Subcutaneous adipose tissue (tissue), 4 donors: ENCODE data around the gene SLC2A11. TPM values are rescaled to one million over a fixed set of nuclear protein-coding genes. Genes with fewer than 3 reads are reported as not detected.

ENCODE experiments used
- total RNA-seq, 4 donors: library from RNA; depleted of rRNA; stranded (reverse); fragments of >200 nt; gene quantifications; one replicate each; pipeline ENCODE4 v1.1.0, GENCODE V29; 2016
- TF ChIP-seq, protein P1 (sequence below): fragments of 450-650 bp; IDR thresholded peaks from one replicate; pipeline ENCODE4 v1.5.1; 2016; ENCODE audit warnings: low read depth, mild to moderate bottlenecking, control low read depth, antibody characterized with exemption, moderate library complexity

SLC2A11 gene
- total RNA-seq, 4 donors from 2014 or later = 4.8 to 10.2 (median 5.5) TPM

DNA sequence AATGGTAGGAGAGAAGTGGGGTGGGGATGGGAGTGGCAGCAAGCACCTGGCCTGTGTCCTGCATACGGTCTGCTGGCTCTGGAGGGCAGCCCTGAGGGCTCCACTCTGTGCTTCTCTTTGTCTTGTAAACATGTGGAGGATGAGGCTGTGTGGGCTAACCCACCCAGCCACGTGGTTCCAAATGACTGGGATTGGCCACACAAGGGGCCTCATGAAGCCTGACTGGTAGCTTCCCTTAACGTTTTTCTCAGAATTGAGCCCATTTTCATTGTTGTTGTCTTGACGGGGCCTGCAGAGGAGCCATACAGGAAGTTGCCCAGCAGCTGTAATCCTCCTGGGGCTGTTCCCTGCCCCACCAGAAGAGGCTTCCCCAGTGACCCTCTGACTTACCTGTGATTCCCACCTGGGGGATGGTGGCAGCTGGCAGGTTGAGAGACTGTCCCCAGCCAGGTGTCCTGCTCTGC lies 36.9 kb upstream of the SLC2A11 start:
- TF ChIP-seq, protein P1, sequence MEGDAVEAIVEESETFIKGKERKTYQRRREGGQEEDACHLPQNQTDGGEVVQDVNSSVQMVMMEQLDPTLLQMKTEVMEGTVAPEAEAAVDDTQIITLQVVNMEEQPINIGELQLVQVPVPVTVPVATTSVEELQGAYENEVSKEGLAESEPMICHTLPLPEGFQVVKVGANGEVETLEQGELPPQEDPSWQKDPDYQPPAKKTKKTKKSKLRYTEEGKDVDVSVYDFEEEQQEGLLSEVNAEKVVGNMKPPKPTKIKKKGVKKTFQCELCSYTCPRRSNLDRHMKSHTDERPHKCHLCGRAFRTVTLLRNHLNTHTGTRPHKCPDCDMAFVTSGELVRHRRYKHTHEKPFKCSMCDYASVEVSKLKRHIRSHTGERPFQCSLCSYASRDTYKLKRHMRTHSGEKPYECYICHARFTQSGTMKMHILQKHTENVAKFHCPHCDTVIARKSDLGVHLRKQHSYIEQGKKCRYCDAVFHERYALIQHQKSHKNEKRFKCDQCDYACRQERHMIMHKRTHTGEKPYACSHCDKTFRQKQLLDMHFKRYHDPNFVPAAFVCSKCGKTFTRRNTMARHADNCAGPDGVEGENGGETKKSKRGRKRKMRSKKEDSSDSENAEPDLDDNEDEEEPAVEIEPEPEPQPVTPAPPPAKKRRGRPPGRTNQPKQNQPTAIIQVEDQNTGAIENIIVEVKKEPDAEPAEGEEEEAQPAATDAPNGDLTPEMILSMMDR = no peak

DNA sequence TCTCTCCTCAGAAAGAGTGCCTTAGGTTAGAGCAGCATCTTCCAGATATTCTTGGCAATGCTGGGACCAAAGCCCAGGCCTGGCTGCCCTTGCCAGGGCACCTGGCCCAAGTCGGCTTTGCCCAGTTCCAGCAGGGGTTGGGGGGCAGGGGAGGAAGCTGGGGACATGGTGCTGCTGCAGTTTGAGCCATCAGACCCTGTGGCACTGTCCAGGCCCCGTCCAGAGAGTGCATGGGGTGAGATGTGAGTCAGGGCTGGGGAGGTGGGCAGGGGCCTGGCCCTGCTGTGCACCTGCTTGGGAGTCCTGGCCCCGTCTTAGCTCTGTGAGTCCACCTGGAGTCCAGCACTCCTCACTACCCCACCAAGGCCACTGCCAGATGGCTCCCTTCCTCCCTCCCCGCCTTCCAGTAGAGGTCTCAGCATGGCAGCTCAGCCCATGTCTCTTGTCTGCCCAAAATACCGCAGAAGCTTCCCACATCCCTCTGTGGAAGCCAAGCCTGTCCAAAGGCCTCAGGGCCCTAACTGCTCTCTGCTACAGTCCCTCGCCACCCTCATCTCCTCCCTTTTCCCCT lies 35.5 kb upstream of the SLC2A11 start:
- TF ChIP-seq, protein P1 = no peak

DNA sequence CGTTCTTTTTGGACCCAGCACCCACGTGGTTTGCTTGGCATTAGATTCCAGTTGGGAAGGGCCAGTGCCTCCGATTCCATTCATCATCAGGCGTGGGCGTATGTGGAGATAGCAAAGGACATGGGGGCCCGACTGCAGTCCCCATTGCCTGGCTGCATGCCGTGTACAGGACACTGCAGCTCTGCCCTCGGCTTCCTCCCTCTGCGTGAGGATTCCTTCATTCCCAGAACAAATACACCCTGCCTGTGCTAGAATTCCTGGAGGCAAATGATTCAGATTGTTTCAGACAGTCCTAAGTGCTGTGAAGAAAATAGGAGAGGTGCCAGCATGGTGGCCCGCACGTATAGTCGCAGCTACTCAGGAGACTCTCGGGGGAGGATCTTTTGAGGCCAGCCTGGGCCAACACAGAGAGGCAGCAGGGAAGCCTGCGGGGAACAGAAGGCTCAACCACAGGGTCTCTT lies 34.3 kb upstream of the SLC2A11 start:
- TF ChIP-seq, protein P1 = no peak

DNA sequence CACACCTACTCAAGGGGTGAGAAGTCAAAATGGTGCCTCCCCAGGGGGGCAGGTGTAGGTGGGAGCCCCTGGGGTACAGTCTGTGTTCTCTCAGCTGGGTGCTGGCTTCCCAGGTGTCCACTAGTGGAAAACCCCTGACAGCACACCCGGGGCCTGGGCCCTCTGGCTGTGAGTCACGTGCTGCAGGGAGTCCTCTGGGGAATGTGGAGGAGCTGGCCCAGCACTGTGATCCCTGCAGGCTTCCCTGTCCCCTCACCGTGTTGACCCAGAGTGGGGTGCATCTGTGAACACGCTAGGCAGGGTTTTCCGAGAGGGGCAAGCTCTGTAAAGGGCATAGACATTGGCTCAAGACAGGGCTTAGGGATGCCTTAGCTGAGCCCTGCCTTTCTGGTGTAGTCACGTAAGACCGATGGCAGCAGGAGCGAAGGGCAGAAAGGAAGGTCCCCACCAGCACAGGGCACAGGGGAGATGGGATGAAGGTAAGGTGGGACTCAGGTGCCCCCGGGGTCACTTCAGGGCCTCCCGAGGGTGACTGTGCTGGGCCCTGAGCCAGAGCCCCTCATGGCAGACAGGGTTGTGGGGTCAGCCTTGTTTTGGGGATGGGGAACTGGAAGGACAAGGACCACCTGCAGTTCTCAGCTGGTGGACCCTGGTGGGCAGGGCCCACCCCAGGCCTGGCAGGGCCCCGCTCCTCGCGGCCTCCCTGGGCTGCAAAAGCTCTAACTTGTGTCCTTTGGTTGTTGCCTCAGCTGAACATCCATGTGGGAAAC lies 33.0 kb upstream of the SLC2A11 start:
- TF ChIP-seq, protein P1 = no peak

DNA sequence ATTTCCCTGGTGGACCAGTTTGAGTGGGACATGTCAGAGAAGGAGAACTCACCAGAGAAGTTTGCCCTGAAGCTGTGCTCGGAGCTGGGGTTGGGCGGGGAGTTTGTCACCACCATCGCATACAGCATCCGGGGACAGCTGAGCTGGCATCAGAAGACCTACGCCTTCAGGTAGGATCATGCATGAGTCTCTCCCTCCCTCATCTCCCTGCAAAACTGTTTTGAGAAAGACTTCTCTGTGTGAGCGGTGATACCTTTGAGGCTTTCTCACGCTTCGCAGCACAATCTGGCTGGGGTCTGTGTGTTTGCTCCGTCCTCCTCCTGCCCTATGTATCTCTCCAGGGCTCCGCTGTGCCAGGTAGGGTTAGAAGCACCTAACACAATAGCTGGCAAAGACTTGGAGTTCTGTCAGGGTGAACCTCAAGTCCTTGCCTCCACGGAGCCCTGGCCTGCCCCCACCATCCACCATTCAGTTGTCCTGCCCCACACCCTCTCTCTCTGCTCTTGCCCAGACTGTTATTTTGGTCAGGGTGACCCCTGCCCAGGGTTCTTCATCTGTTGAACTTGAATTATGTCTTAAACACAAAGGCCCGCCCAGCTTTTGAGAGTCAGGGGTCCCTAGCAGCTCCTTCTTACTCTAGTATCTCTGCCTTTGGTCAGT lies 32.3 kb upstream of the SLC2A11 start:
- TF ChIP-seq, protein P1 = no peak

DNA sequence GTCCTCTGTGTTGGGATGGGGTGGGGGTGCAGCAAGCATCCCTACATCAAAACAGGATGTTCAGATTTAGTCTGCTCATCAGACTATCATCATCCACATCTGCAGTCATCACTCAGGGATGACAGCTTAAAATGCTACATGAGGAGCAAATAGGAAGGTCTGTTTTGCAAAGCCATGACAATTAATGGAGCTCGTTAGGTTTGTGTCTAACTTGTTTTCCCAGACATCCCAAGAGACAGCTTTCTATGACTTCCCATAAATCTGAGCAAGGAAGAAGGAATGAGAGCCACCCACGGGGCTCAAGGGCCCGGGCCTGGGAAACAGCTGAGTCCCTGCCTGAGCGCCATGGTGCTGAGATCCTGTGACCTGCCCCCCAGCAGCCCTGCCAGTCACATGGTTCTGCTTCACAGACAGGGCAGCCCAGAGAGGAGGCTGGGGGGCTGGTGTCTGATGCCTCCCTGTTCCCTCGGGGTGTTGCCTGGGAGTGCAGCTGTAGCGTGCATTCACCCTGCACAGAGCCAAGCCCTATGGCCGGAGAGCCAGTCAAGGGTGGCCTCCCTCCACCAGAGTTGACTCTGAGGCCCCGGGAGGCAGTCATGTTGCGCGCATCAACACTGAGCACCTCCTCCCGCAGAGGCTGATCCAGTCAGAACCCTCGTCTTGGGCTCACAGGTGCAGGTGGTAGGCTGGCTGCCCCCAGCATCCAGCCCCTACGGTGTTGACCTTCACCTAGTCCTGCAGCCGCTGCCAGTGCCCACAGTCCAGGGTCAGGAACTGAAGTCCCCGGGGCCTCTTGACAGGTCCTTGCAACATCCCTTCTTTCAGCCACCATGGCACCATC lies 30.9 kb upstream of the SLC2A11 start:
- TF ChIP-seq, protein P1 = no peak
